H9 (cell line): Measurements from ENCODE around the gene NCDN. TPM values are rescaled to one million over a fixed set of nuclear protein-coding genes. Genes with fewer than 3 reads are reported as not detected.
A peak's percentile ranks its signal among the peaks of the same experiment; 100 is the strongest.

Experiments
- DNase-seq: peaks from one replicate; pipeline ENCODE4 v3.0.0-alpha.2; 2017
- H2AFZ ChIP-seq: one replicate; pipeline ENCODE4 v1.6.1; 2013; ENCODE audit warnings: mild to moderate bottlenecking, low read length, control low read depth, moderate library complexity
- H2AK5ac ChIP-seq: 2 replicates; pipeline ENCODE4 v1.6.1; 2013; ENCODE audit warnings: low read length, control low read depth, mixed read lengths; ENCODE audit not compliant: insufficient read length
- H2BK120ac ChIP-seq: one replicate; pipeline ENCODE4 v1.6.1; 2013; ENCODE audit warnings: low read depth, mild to moderate bottlenecking, low read length, control low read depth, inconsistent platforms; ENCODE audit not compliant: poor library complexity, severe bottlenecking
- H2BK12ac ChIP-seq: 2 replicates; pipeline ENCODE4 v1.6.1; 2013; ENCODE audit warnings: low read length, control low read depth, mixed read lengths, low read depth; ENCODE audit not compliant: insufficient read length
- H2BK15ac ChIP-seq: 2 replicates; pipeline ENCODE4 v1.6.1; 2013; ENCODE audit warnings: low read depth, low read length, control low read depth
- H2BK20ac ChIP-seq: one replicate; pipeline ENCODE4 v1.6.1; 2013; ENCODE audit warnings: low read depth, mild to moderate bottlenecking, low read length, control low read depth, inconsistent platforms; ENCODE audit not compliant: poor library complexity, severe bottlenecking
- H2BK5ac ChIP-seq: 2 replicates; pipeline ENCODE4 v1.6.1; 2013; ENCODE audit warnings: low read length, control low read depth, mixed read lengths; ENCODE audit not compliant: insufficient read length
- H3K14ac ChIP-seq: 2 replicates; pipeline ENCODE4 v1.6.1; 2013; ENCODE audit warnings: low read length, control low read depth; ENCODE audit not compliant: insufficient read depth
- H3K18ac ChIP-seq: 2 replicates; pipeline ENCODE4 v1.6.1; 2013; ENCODE audit warnings: low read depth, mild to moderate bottlenecking, mixed read lengths, low read length, control low read depth; ENCODE audit not compliant: insufficient read length
- H3K23ac ChIP-seq: 2 replicates; pipeline ENCODE4 v1.6.1; 2013; ENCODE audit warnings: low read length, control low read depth, mixed read lengths, low read depth; ENCODE audit not compliant: insufficient read length
- H3K23me2 ChIP-seq: 2 replicates; pipeline ENCODE4 v1.6.1; 2013; ENCODE audit warnings: low read depth, mild to moderate bottlenecking, mixed read lengths, low read length, control low read depth; ENCODE audit not compliant: insufficient read length, poor library complexity, severe bottlenecking
- H3K27ac ChIP-seq: 2 replicates; pipeline ENCODE4 v1.5.1; 2013; ENCODE audit warnings: low read length, control low read depth, mixed read lengths, low read depth; ENCODE audit not compliant: insufficient read length
- H3K27me3 ChIP-seq: 2 replicates; pipeline ENCODE4 v1.6.1; 2013; ENCODE audit warnings: low read length, control low read depth, inconsistent platforms; ENCODE audit not compliant: insufficient read depth
- H3K4ac ChIP-seq: 2 replicates; pipeline ENCODE4 v1.6.1; 2013; ENCODE audit warnings: low read depth, mild to moderate bottlenecking, control low read depth, inconsistent platforms, low read length, moderate library complexity
- H3K4me1 ChIP-seq: 2 replicates; pipeline ENCODE4 v1.6.1; 2013; ENCODE audit warnings: low read length, control low read depth, inconsistent platforms; ENCODE audit not compliant: insufficient read depth
- H3K4me2 ChIP-seq: 2 replicates; pipeline ENCODE4 v1.6.1; 2013; ENCODE audit warnings: low read length, control low read depth, mixed read lengths; ENCODE audit not compliant: insufficient read length, insufficient read depth
- H3K56ac ChIP-seq: 2 replicates; pipeline ENCODE4 v1.6.1; 2013; ENCODE audit warnings: low read depth, mild to moderate bottlenecking, mixed read lengths, low read length, control low read depth; ENCODE audit not compliant: insufficient read length
- H3K79me1 ChIP-seq: 2 replicates; pipeline ENCODE4 v1.6.1; 2013; ENCODE audit warnings: low read depth, mild to moderate bottlenecking, moderate library complexity, low read length, control low read depth, inconsistent platforms; ENCODE audit not compliant: insufficient read depth, poor library complexity, severe bottlenecking
- H3K79me2 ChIP-seq: 2 replicates; pipeline ENCODE4 v1.6.1; 2013; ENCODE audit warnings: low read length, control low read depth, inconsistent platforms; ENCODE audit not compliant: insufficient read depth
- H3K9ac ChIP-seq: 2 replicates; pipeline ENCODE4 v1.6.1; 2013; ENCODE audit warnings: low read length, control low read depth, mixed read lengths; ENCODE audit not compliant: insufficient read length; ENCODE audit errors: extremely low read depth
- H3K9me3 ChIP-seq: one replicate; pipeline ENCODE4 v1.6.1; 2013; ENCODE audit warnings: low read depth, low read length, inconsistent platforms; ENCODE audit not compliant: control insufficient read depth
- H3T11ph ChIP-seq: one replicate; pipeline ENCODE4 v1.6.1; 2013; ENCODE audit warnings: mild to moderate bottlenecking, low read length, control low read depth, inconsistent platforms
- H4K20me1 ChIP-seq: one replicate; pipeline ENCODE4 v1.6.1; 2013; ENCODE audit not compliant: control insufficient read depth, insufficient read length, insufficient read depth
- H4K5ac ChIP-seq: 2 replicates; pipeline ENCODE4 v1.6.1; 2013; ENCODE audit warnings: low read depth, mild to moderate bottlenecking, mixed read lengths, low read length, control low read depth; ENCODE audit not compliant: insufficient read length
- H4K8ac ChIP-seq: replicated peaks from 2 replicates; pipeline ENCODE4 v1.6.1; 2013; ENCODE audit warnings: low read length, control low read depth, mixed read lengths, low read depth; ENCODE audit not compliant: insufficient read length
- H4K91ac ChIP-seq: 2 replicates; pipeline ENCODE4 v1.6.1; 2013; ENCODE audit warnings: low read depth, mild to moderate bottlenecking, moderate library complexity, mixed read lengths, low read length, control low read depth; ENCODE audit not compliant: insufficient read length
- H3K27ac Mint-ChIP-seq, 3 experiments: 2 replicates in 2 of 3; 3 replicates in 1 of 3; pipeline ENCODE4 v1.8.0; 2020 to 2021; ENCODE audit warnings: mixed read lengths in 3 of 3, mild to moderate bottlenecking in 1 of 3, moderate library complexity in 1 of 3
- H3K27me3 Mint-ChIP-seq: 2 replicates; pipeline ENCODE4 v1.8.0; 2021; ENCODE audit warnings: low read depth, mild to moderate bottlenecking, moderate library complexity, mixed read lengths
- H3K36me3 Mint-ChIP-seq, 3 experiments: 2 replicates in 2 of 3; 3 replicates in 1 of 3; pipeline ENCODE4 v1.8.0; 2020 to 2021; ENCODE audit warnings: low read depth in 3 of 3, mixed read lengths in 3 of 3; ENCODE audit not compliant: insufficient read depth in 1 of 3
- H3K4me1 Mint-ChIP-seq, 2 experiments: 2 replicates each; pipeline ENCODE4 v1.8.0; 2020; ENCODE audit warnings: mixed read lengths in 2 of 2
- H3K4me3 Mint-ChIP-seq, 2 experiments: 2 replicates in 1 of 2; 3 replicates in 1 of 2; pipeline ENCODE4 v1.8.0; 2020 to 2021; ENCODE audit warnings: mild to moderate bottlenecking in 2 of 2, mixed read lengths in 2 of 2, moderate library complexity in 1 of 2
- H3K9me3 Mint-ChIP-seq, 2 experiments: 2 replicates in 1 of 2; 3 replicates in 1 of 2; pipeline ENCODE4 v1.8.0; 2020; ENCODE audit warnings: mild to moderate bottlenecking in 2 of 2, mixed read lengths in 2 of 2, moderate library complexity in 1 of 2
- CTCF ChIP-seq: fragments of 200-600 bp; sonication (generic); conservative IDR thresholded peaks from 3 replicates; pipeline ENCODE4 v1.8.0; 2021; ENCODE audit warnings: antibody characterized with exemption, mild to moderate bottlenecking
- WGBS: extraction: QIAGEN DNeasy Blood & Tissue Kit; methylation state at CpG from one replicate; pipeline ENCODE4 v1.1.7; 2013; ENCODE audit warnings: missing lambda C conversion rate, low lambda C conversion rate, mixed read lengths; ENCODE audit not compliant: insufficient read length; ENCODE audit errors: extremely low coverage; 5-methylcytosine and 5-hydroxymethylcytosine counted together
- total RNA-seq: library from RNA; stranded (reverse); gene quantifications from 2 replicates; pipeline ENCODE4 v1.2.1, GENCODE V29; 2021

Gene NCDN
- total RNA-seq, 1 experiment from 2014 or later, result 44.2 TPM

- Mint-ChIP-seq H3K9me3 (peaks cover 0 to 4% of the 10 kb centered on the region in 2 experiments; a peak in 2 of 5 replicates), H3K27me3 (no peaks in the 10 kb centered on the region), H3K4me1 (peaks cover 45 to 58% of the 10 kb centered on the region in 2 experiments), H3K36me3 (peaks cover 24 to 43% (median 32%) of the 10 kb centered on the region in 3 experiments; a peak in 6 of 7 replicates), H3K4me3 (peak overlapping the region; percentile 91 to 98), H3K27ac (peak overlapping the region; percentile 92 to 98 (median 97); a peak in 6 of 7 replicates)
- no peak overlapping the region for H3K23ac ChIP-seq
- H3K79me2 ChIP-seq, result peaks cover 8% of the 10 kb centered on the region; the same call in 1 of the 2 replicates
- no peak overlapping the region for H2BK5ac ChIP-seq
- H3K18ac ChIP-seq, result peak overlapping the region; percentile 7
- H3T11ph ChIP-seq, result no peak overlapping the region
- H2BK20ac ChIP-seq, result no peak overlapping the region
- no peak for TF ChIP-seq CTCF
- no peak overlapping the region for H2AFZ ChIP-seq
- no peak overlapping the region for H3K27ac ChIP-seq
- no peak overlapping the region for H2BK15ac ChIP-seq
- DNase-seq, result no peak
- no peak overlapping the region for H2BK12ac ChIP-seq
- no peak overlapping the region for H3K56ac ChIP-seq
- H3K14ac ChIP-seq, result peak overlapping the region; percentile 48; the same call in 1 of the 2 replicates
- peaks cover 6% of the 10 kb centered on the region; the same call in 1 of the 2 replicates for H3K4me1 ChIP-seq
- H3K4ac ChIP-seq, result no peak overlapping the region
- H3K9me3 ChIP-seq, result no peaks in the 10 kb centered on the region
- peak overlapping the region; percentile 77 for H3K9ac ChIP-seq
- no peak overlapping the region for H2AK5ac ChIP-seq
- no CpG with 5 or more reads among the region's 17 CpGs for WGBS
- no peaks in the 10 kb centered on the region for H3K27me3 ChIP-seq
- H3K79me1 ChIP-seq, result no peaks in the 10 kb centered on the region
- H4K91ac ChIP-seq, result no peak overlapping the region
- no peak overlapping the region for H2BK120ac ChIP-seq
- H4K5ac ChIP-seq, result no peak overlapping the region
- peak overlapping the region; percentile 98 for H3K4me2 ChIP-seq
- H4K8ac ChIP-seq, result no peak overlapping the region
- H4K20me1 ChIP-seq, result no peaks in the 10 kb centered on the region
- peaks cover 21% of the 10 kb centered on the region for H3K23me2 ChIP-seq
Measured at GRCh38 chr1:35556484-35557117, 998 bp upstream of the NCDN start.
